Measurements from ENCODE around the gene CETN1.

CETN1 gene

DNA sequence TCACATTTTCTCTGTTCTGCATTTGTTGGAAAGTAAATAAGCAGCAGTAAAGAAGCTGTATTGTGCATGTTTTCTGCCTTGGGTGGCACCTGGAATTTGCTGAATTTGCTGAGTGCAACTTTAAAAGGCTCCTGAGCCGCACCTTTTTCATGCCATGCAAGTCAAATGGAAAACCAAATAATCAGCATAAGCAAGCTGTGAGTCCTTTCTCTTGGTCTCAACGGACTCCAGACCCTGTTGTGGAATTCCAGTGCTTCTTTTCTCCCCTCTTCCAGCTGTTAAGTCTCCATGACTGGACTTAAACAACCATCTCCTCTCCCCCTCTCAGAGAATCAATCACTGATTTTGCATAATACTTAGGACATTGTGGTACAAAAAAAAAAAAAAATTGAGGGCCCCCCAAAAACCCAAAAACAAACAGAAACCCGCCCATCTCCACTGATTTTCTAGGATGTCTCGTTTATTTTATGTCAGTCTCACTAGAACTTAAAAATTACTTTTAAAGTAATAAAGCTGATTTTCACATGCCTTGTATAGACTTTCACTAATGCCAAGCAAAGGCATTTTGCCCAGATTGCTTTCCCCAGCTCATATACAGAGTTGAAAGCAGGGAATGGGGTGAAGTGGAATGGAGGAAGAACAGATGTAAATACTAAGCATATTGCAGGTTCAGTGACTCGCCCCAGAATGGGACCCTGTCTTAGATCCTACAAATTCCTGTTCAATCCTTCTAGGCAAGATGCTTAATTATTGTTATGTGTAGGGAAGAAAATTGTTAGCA is 5.1 kb upstream of the CETN1 start:
- H3K4me3 ChIP-seq (ENCODE audit: low read depth, low read length): no peak overlapping the region
- no peak for DNase-seq (ENCODE audit: low read depth)
- no peak for TF ChIP-seq CTCF (IDR thresholded peaks at IDR 0.05; ENCODE audit: low read depth, low read length, missing control alignments)

DNA sequence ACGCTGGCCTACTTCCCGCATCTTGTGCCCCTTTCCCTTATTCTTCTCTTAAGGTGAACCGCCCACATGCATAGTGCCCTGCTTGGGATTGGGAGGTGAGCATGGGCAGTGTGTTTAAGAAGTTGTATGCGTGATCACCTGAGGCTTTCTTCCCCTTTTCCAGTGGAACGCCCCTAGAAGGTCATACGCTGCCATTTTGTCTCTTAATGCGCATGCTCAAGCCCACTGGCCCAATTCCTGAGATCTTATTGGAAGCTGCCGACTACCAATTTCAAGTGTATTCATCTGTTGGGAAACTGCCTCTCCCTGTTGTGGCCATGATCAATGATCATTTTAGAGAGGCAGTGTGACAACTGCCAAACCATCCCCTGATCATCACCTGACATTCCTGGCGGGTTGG is 3.3 kb upstream of the CETN1 start:
- TF ChIP-seq CTCF (IDR thresholded peaks at IDR 0.05; ENCODE audit: low read depth, low read length, missing control alignments): no peak
- no peak overlapping the region for H3K4me3 ChIP-seq (ENCODE audit: low read depth, low read length)
- no peak for DNase-seq (ENCODE audit: low read depth)

DNA sequence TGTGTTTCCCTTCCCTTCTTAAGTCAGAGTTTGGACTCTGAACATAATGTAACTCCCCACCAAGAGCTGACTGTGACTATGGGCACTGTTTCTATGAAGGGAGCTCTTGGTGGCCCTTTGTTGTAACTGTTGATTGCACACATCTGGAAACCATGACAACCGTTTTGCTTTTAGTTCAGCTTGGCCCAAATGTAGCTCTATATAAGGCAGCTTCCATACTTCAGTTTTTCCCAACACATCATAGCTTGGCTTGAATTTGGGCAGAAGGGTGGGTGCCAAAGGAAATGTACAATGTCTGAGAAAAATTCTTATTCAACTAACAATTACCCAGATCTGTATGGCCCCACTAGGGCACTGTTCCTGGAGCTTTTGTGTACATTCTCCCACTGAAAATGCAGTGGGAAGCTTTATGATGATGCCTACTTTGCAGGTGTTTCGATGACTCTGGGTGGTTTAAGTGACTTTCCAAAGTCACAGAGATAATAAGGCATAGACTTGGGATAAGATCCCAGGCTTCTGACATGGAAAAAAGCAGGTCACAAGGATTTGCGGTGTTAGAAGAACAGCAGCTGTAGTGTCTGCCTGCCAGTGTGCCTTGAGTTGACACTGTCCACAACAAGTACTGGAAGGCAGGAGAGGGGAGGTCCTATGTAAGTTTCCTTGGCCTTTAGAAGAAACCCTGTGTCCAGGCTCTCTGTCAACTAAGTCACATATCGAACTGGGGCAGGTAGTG is 2.4 kb upstream of the CETN1 start:
- TF ChIP-seq CTCF (IDR thresholded peaks at IDR 0.05; ENCODE audit: low read depth, low read length, missing control alignments): no peak
- no peak for DNase-seq (ENCODE audit: low read depth)
- no peak overlapping the region for H3K4me3 ChIP-seq (ENCODE audit: low read depth, low read length)

DNA sequence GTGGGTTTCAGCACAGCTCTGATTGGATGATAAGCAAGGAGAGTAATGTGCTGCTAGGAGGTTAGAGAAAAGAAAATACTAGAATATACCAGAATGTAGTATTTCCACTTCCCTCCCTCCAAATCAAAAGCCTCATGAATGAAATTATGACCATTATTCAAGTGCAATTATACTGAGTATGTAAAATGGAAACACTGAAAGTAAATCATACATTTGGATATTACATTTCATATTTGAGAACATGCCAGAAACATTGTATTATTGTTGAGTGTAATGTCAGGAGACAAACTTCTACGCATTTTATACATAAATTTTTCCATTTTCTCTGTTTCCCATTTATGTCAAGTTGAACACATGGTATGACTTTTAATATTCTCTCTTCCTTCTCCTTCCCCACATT is 942 bp upstream of the CETN1 start:
- no peak overlapping the region for H3K4me3 ChIP-seq (ENCODE audit: low read depth, low read length)
- DNase-seq (ENCODE audit: low read depth): no peak
- TF ChIP-seq CTCF (IDR thresholded peaks at IDR 0.05; ENCODE audit: low read depth, low read length, missing control alignments): no peak

DNA sequence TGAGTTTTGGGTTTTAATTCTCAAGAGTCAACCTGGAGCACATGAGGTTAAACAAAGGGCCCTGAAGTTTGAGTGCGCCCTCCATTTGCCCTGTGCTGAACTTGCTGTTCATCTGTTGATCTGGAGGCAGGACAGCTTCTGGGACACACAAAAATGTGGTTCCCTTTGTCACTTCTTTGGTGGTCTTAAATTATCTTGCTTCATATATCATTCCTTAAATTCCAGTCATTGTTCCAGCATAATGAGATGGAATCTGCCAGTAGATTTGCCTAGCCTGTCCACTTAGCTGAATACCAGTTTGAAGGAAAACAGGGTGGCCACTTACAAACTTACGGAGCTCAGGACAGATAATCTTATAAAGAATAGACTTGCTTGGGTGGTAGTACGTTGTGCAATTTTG is 916 bp downstream of the CETN1 start:
- H3K4me3 ChIP-seq (ENCODE audit: low read depth, low read length): no peak overlapping the region
- no peak for TF ChIP-seq CTCF (IDR thresholded peaks at IDR 0.05; ENCODE audit: low read depth, low read length, missing control alignments)
- DNase-seq (ENCODE audit: low read depth): no peak

DNA sequence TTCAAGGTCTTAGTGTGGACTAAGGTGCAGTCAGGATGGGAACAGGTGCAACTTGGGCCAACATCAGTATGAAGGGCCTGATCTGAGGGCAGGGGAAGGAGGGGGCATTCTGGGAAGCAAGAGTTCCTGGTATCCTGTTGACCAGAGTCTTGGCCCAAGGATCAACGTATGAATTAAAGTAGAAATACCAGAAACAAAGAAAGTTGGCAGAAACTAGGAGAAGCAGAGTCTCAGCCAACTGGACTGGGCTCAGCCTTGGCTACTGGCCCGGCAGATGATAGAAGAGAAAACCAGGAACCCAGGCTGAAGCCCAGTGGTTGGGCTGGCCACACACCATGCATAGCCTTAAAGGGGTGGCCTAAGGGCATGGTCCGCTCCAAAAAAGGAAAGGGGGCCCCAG is 2.3 kb downstream of the CETN1 start:
- TF ChIP-seq CTCF (IDR thresholded peaks at IDR 0.05; ENCODE audit: low read depth, low read length, missing control alignments): no peak
- H3K4me3 ChIP-seq (ENCODE audit: low read depth, low read length): no peak overlapping the region
- no peak for DNase-seq (ENCODE audit: low read depth)

Data from GM12864 (cell line).